A673 (cell line): Measurements from ENCODE around the gene TRIM65.

ENCODE experiments used
- EZH2 ChIP-seq: fragments of 200-600 bp; sonication (generic); IDR thresholded peaks from 2 replicates; pipeline ENCODE4 v1.6.1; 2017; ENCODE audit warnings: borderline replicate concordance, low read depth, mild to moderate bottlenecking, mixed read lengths, antibody characterized with exemption, low read length; ENCODE audit not compliant: poor library complexity, severe bottlenecking
- TF ChIP-seq, protein P1 (sequence below): fragments of 300-800, 200-600 bp; sonication (generic); conservative IDR thresholded peaks from 2 replicates; pipeline ENCODE4 v1.5.1; 2017; ENCODE audit warnings: low read depth, mild to moderate bottlenecking, antibody characterized with exemption, low read length, moderate library complexity, mixed read lengths

DNA sequence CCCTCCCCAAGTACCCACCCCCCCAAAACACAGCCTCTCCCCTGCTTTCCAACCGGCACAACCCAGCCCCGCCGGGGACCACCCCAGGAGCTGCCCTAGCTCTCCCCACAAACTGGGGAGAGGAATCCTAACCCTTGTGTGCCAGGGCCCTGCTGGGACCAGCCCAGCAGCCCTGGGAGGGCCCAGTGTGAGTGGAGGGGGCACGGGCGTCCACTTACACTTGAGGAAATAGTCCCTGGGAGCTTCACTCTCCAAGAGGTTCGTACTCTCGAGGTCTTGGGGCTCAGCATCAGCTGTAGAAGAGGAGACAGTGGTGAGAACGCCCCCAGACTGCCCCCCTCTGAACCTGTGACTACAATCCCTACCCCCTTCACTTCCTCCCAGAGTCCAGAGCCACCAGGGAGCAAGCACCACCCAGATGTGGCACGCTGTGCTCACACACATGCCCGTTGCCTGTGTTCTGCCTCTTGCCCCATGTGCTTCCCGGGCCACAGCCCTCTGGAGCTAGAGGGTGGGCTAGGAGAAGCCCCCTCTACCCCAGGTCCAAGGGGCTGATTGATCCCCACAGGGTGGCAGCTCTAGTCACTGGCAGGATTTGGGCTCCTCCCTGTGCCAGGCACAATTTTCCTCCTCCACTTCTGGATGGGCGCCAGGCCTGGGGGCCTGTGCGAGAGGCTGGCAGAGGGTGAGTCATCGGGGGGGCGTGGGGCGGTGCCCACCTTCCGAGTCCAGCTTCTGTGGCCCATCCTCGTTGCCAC, 21.4 kb downstream of the TRIM65 start:
- TF ChIP-seq, protein P1, sequence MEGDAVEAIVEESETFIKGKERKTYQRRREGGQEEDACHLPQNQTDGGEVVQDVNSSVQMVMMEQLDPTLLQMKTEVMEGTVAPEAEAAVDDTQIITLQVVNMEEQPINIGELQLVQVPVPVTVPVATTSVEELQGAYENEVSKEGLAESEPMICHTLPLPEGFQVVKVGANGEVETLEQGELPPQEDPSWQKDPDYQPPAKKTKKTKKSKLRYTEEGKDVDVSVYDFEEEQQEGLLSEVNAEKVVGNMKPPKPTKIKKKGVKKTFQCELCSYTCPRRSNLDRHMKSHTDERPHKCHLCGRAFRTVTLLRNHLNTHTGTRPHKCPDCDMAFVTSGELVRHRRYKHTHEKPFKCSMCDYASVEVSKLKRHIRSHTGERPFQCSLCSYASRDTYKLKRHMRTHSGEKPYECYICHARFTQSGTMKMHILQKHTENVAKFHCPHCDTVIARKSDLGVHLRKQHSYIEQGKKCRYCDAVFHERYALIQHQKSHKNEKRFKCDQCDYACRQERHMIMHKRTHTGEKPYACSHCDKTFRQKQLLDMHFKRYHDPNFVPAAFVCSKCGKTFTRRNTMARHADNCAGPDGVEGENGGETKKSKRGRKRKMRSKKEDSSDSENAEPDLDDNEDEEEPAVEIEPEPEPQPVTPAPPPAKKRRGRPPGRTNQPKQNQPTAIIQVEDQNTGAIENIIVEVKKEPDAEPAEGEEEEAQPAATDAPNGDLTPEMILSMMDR: no peak
- no peak for TF ChIP-seq EZH2
